H9 (cell line): ENCODE data around the gene CDK14. TPM values are rescaled to one million over a fixed set of nuclear protein-coding genes. Genes with fewer than 3 reads are reported as not detected.

Experiments used
- DNase-seq: peaks from one replicate; pipeline ENCODE4 v3.0.0-alpha.2; 2017
- H2AFZ ChIP-seq: one replicate; pipeline ENCODE4 v1.6.1; 2013; ENCODE audit warnings: mild to moderate bottlenecking, low read length, control low read depth, moderate library complexity
- H2AK5ac ChIP-seq: 2 replicates; pipeline ENCODE4 v1.6.1; 2013; ENCODE audit warnings: low read length, control low read depth, mixed read lengths; ENCODE audit not compliant: insufficient read length
- H2BK120ac ChIP-seq: one replicate; pipeline ENCODE4 v1.6.1; 2013; ENCODE audit warnings: low read depth, mild to moderate bottlenecking, low read length, control low read depth, inconsistent platforms; ENCODE audit not compliant: poor library complexity, severe bottlenecking
- H2BK12ac ChIP-seq: 2 replicates; pipeline ENCODE4 v1.6.1; 2013; ENCODE audit warnings: low read length, control low read depth, mixed read lengths, low read depth; ENCODE audit not compliant: insufficient read length
- H2BK15ac ChIP-seq: 2 replicates; pipeline ENCODE4 v1.6.1; 2013; ENCODE audit warnings: low read depth, low read length, control low read depth
- H2BK20ac ChIP-seq: one replicate; pipeline ENCODE4 v1.6.1; 2013; ENCODE audit warnings: low read depth, mild to moderate bottlenecking, low read length, control low read depth, inconsistent platforms; ENCODE audit not compliant: poor library complexity, severe bottlenecking
- H2BK5ac ChIP-seq: 2 replicates; pipeline ENCODE4 v1.6.1; 2013; ENCODE audit warnings: low read length, control low read depth, mixed read lengths; ENCODE audit not compliant: insufficient read length
- H3K14ac ChIP-seq: 2 replicates; pipeline ENCODE4 v1.6.1; 2013; ENCODE audit warnings: low read length, control low read depth; ENCODE audit not compliant: insufficient read depth
- H3K18ac ChIP-seq: 2 replicates; pipeline ENCODE4 v1.6.1; 2013; ENCODE audit warnings: low read depth, mild to moderate bottlenecking, mixed read lengths, low read length, control low read depth; ENCODE audit not compliant: insufficient read length
- H3K23ac ChIP-seq: 2 replicates; pipeline ENCODE4 v1.6.1; 2013; ENCODE audit warnings: low read length, control low read depth, mixed read lengths, low read depth; ENCODE audit not compliant: insufficient read length
- H3K23me2 ChIP-seq: 2 replicates; pipeline ENCODE4 v1.6.1; 2013; ENCODE audit warnings: low read depth, mild to moderate bottlenecking, mixed read lengths, low read length, control low read depth; ENCODE audit not compliant: insufficient read length, poor library complexity, severe bottlenecking
- H3K27ac ChIP-seq: 2 replicates; pipeline ENCODE4 v1.5.1; 2013; ENCODE audit warnings: low read length, control low read depth, mixed read lengths, low read depth; ENCODE audit not compliant: insufficient read length
- H3K27me3 ChIP-seq: 2 replicates; pipeline ENCODE4 v1.6.1; 2013; ENCODE audit warnings: low read length, control low read depth, inconsistent platforms; ENCODE audit not compliant: insufficient read depth
- H3K4ac ChIP-seq: 2 replicates; pipeline ENCODE4 v1.6.1; 2013; ENCODE audit warnings: low read depth, mild to moderate bottlenecking, control low read depth, inconsistent platforms, low read length, moderate library complexity
- H3K4me1 ChIP-seq: 2 replicates; pipeline ENCODE4 v1.6.1; 2013; ENCODE audit warnings: low read length, control low read depth, inconsistent platforms; ENCODE audit not compliant: insufficient read depth
- H3K4me2 ChIP-seq: 2 replicates; pipeline ENCODE4 v1.6.1; 2013; ENCODE audit warnings: low read length, control low read depth, mixed read lengths; ENCODE audit not compliant: insufficient read length, insufficient read depth
- H3K56ac ChIP-seq: 2 replicates; pipeline ENCODE4 v1.6.1; 2013; ENCODE audit warnings: low read depth, mild to moderate bottlenecking, mixed read lengths, low read length, control low read depth; ENCODE audit not compliant: insufficient read length
- H3K79me1 ChIP-seq: 2 replicates; pipeline ENCODE4 v1.6.1; 2013; ENCODE audit warnings: low read depth, mild to moderate bottlenecking, moderate library complexity, low read length, control low read depth, inconsistent platforms; ENCODE audit not compliant: insufficient read depth, poor library complexity, severe bottlenecking
- H3K79me2 ChIP-seq: 2 replicates; pipeline ENCODE4 v1.6.1; 2013; ENCODE audit warnings: low read length, control low read depth, inconsistent platforms; ENCODE audit not compliant: insufficient read depth
- H3K9ac ChIP-seq: 2 replicates; pipeline ENCODE4 v1.6.1; 2013; ENCODE audit warnings: low read length, control low read depth, mixed read lengths; ENCODE audit not compliant: insufficient read length; ENCODE audit errors: extremely low read depth
- H3K9me3 ChIP-seq: one replicate; pipeline ENCODE4 v1.6.1; 2013; ENCODE audit warnings: low read depth, low read length, inconsistent platforms; ENCODE audit not compliant: control insufficient read depth
- H3T11ph ChIP-seq: one replicate; pipeline ENCODE4 v1.6.1; 2013; ENCODE audit warnings: mild to moderate bottlenecking, low read length, control low read depth, inconsistent platforms
- H4K20me1 ChIP-seq: one replicate; pipeline ENCODE4 v1.6.1; 2013; ENCODE audit not compliant: control insufficient read depth, insufficient read length, insufficient read depth
- H4K5ac ChIP-seq: 2 replicates; pipeline ENCODE4 v1.6.1; 2013; ENCODE audit warnings: low read depth, mild to moderate bottlenecking, mixed read lengths, low read length, control low read depth; ENCODE audit not compliant: insufficient read length
- H4K8ac ChIP-seq: replicated peaks from 2 replicates; pipeline ENCODE4 v1.6.1; 2013; ENCODE audit warnings: low read length, control low read depth, mixed read lengths, low read depth; ENCODE audit not compliant: insufficient read length
- H4K91ac ChIP-seq: 2 replicates; pipeline ENCODE4 v1.6.1; 2013; ENCODE audit warnings: low read depth, mild to moderate bottlenecking, moderate library complexity, mixed read lengths, low read length, control low read depth; ENCODE audit not compliant: insufficient read length
- H3K27ac Mint-ChIP-seq, 3 experiments: 2 replicates in 2 of 3; 3 replicates in 1 of 3; pipeline ENCODE4 v1.8.0; 2020 to 2021; ENCODE audit warnings: mixed read lengths in 3 of 3, mild to moderate bottlenecking in 1 of 3, moderate library complexity in 1 of 3
- H3K27me3 Mint-ChIP-seq: 2 replicates; pipeline ENCODE4 v1.8.0; 2021; ENCODE audit warnings: low read depth, mild to moderate bottlenecking, moderate library complexity, mixed read lengths
- H3K36me3 Mint-ChIP-seq, 3 experiments: 2 replicates in 2 of 3; 3 replicates in 1 of 3; pipeline ENCODE4 v1.8.0; 2020 to 2021; ENCODE audit warnings: low read depth in 3 of 3, mixed read lengths in 3 of 3; ENCODE audit not compliant: insufficient read depth in 1 of 3
- H3K4me1 Mint-ChIP-seq, 2 experiments: 2 replicates each; pipeline ENCODE4 v1.8.0; 2020; ENCODE audit warnings: mixed read lengths in 2 of 2
- H3K4me3 Mint-ChIP-seq, 2 experiments: 2 replicates in 1 of 2; 3 replicates in 1 of 2; pipeline ENCODE4 v1.8.0; 2020 to 2021; ENCODE audit warnings: mild to moderate bottlenecking in 2 of 2, mixed read lengths in 2 of 2, moderate library complexity in 1 of 2
- H3K9me3 Mint-ChIP-seq, 2 experiments: 2 replicates in 1 of 2; 3 replicates in 1 of 2; pipeline ENCODE4 v1.8.0; 2020; ENCODE audit warnings: mild to moderate bottlenecking in 2 of 2, mixed read lengths in 2 of 2, moderate library complexity in 1 of 2
- CTCF ChIP-seq: fragments of 200-600 bp; sonication (generic); conservative IDR thresholded peaks from 3 replicates; pipeline ENCODE4 v1.8.0; 2021; ENCODE audit warnings: antibody characterized with exemption, mild to moderate bottlenecking
- WGBS: extraction: QIAGEN DNeasy Blood & Tissue Kit; methylation state at CpG from one replicate; pipeline ENCODE4 v1.1.7; 2013; ENCODE audit warnings: missing lambda C conversion rate, low lambda C conversion rate, mixed read lengths; ENCODE audit not compliant: insufficient read length; ENCODE audit errors: extremely low coverage; 5-methylcytosine and 5-hydroxymethylcytosine counted together
- total RNA-seq: library from RNA; stranded (reverse); gene quantifications from 2 replicates; pipeline ENCODE4 v1.2.1, GENCODE V29; 2021

CDK14 gene
- total RNA-seq, 1 experiment from 2014 or later = 23.9 TPM

- DNase-seq = no peak
- H3K79me1 ChIP-seq = no peaks in the 10 kb centered on the region
- Mint-ChIP-seq H3K27me3 (no peaks in the 10 kb centered on the region), H3K4me1 (peaks cover 16 to 20% of the 10 kb centered on the region in 2 experiments), H3K27ac (no peak overlapping the region), H3K4me3 (no peak overlapping the region), H3K36me3 (no peaks in the 10 kb centered on the region; a peak in 1 of 7 replicates), H3K9me3 (no peaks in the 10 kb centered on the region)
- H4K5ac ChIP-seq = no peak overlapping the region
- H2BK12ac ChIP-seq = no peak overlapping the region
- H3K18ac ChIP-seq = no peak overlapping the region
- no peaks in the 10 kb centered on the region for H3K79me2 ChIP-seq
- WGBS = no CpG with 5 or more reads among the region's 4 CpGs
- H2BK5ac ChIP-seq = no peak overlapping the region
- H3K27ac ChIP-seq = no peak overlapping the region
- no peak overlapping the region for H2BK15ac ChIP-seq
- no peak overlapping the region for H4K91ac ChIP-seq
- H3K9ac ChIP-seq = no peak overlapping the region
- H3K27me3 ChIP-seq = no peaks in the 10 kb centered on the region
- TF ChIP-seq CTCF = no peak
- no peak overlapping the region for H4K8ac ChIP-seq
- no peak overlapping the region for H2AFZ ChIP-seq
- H3K4ac ChIP-seq = no peak overlapping the region
- H3K23me2 ChIP-seq = no peaks in the 10 kb centered on the region
- H3K23ac ChIP-seq = no peak overlapping the region
- no peak overlapping the region for H3K4me2 ChIP-seq
- no peak overlapping the region for H2BK20ac ChIP-seq
- no peak overlapping the region for H3T11ph ChIP-seq
- no peaks in the 10 kb centered on the region for H4K20me1 ChIP-seq
- no peak overlapping the region for H2BK120ac ChIP-seq
- H2AK5ac ChIP-seq = no peak overlapping the region
- H3K14ac ChIP-seq = no peak overlapping the region
- no peak overlapping the region for H3K56ac ChIP-seq
- H3K4me1 ChIP-seq = no peaks in the 10 kb centered on the region
- H3K9me3 ChIP-seq = no peaks in the 10 kb centered on the region
Measured at GRCh38 chr7:90900628-90901356, 304.7 kb downstream of the CDK14 start.
